GM12873 (cell line): ENCODE data around the gene ANKRD12.

Experiments
- CTCF ChIP-seq: IDR thresholded peaks from 2 replicates; pipeline ENCODE4 v1.5.1; 2012; ENCODE audit warnings: low read depth, mild to moderate bottlenecking, moderate library complexity, low read length, control low read depth; ENCODE audit not compliant: insufficient read depth; ENCODE audit errors: missing control alignments

ANKRD12 gene

GRCh38 chr18:9103376-9103873 is 33.2 kb upstream of the ANKRD12 start:
- no peak for TF ChIP-seq CTCF

GRCh38 chr18:9104244-9104901 is 32.2 kb upstream of the ANKRD12 start:
- no peak for TF ChIP-seq CTCF

- no peak for TF ChIP-seq CTCF
Measured at GRCh38 chr18:9105420-9105819, 31.2 kb upstream of the ANKRD12 start.

- TF ChIP-seq CTCF: no peak
Measured at GRCh38 chr18:9106094-9106493, 30.5 kb upstream of the ANKRD12 start.

GRCh38 chr18:9106800-9107584 is 29.6 kb upstream of the ANKRD12 start:
- no peak for TF ChIP-seq CTCF

- no peak for TF ChIP-seq CTCF
Measured at GRCh38 chr18:9108911-9109310, 27.7 kb upstream of the ANKRD12 start.

- no peak for TF ChIP-seq CTCF
Measured at GRCh38 chr18:9109523-9109922, 27.1 kb upstream of the ANKRD12 start.
